Measurements from ENCODE around the gene MYH9.
A peak's percentile ranks its signal among the peaks of the same experiment; 100 is the strongest.
"Not testable (repeated sequence)": the region's sequence is repeated elsewhere in the genome, so short reads cannot be mapped to it uniquely, and the experiment has no call there.

The MYH9 gene

DNA sequence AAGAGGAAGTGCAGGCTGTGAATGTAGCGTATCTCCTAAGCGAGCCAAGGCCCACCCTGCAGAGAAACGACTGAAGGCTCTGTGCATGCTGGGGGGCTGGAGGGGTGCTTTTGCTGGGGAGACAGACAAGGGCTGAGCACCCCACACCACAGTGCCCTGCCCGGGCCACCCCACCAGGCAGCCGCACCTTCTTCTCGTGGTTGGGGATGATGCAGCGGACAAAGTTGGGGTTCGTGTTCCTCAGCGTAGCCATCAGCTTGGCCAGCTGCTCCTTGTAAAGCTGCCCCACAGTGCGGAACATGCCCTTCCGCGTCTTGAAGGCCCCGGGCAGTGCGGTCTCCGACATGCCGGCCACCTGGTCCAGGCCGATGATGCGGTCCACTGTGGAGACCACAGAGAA is 81.5 kb downstream of the MYH9 start:
- DNase-seq = no peak

DNA sequence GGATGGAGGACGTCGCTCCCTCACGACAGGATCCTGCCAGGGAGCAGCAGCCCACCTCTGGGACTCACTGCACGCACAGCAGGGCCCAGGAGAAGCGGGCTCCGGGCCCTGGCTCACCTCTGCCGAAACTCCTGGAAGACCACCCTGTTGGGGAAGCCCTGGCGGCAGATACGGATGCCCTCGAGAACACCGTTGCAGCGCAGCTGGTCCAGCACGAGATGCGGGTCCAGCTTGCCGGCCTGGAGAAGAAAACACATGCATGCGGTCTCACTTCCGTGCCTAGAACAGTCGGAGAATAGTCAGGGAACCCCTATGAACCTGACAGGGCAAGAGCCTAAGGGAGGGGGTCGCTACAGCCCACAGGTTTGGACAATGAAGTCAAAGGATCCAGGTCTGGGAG is 82.0 kb downstream of the MYH9 start:
- no peak for DNase-seq

DNA sequence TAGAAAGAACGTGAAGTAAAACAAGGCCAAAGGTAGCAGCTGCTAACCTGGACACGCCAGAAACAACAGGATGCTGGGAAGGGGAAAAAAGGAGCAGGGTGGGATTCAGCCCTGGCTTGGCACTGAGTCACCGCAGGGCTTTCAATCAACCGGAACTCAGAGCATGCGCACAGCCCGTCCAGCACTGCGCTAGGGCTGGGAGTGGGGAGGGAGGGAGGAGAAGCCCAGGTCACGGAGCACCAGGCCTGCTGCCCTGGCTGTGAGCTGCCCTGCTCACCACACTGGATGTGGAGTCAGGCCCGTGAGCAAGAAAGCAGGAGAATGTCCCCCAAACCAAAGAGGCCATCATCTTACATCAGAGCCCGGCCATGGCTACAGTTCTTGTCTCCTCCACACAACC is 83.3 kb downstream of the MYH9 start:
- no peak for DNase-seq

DNA sequence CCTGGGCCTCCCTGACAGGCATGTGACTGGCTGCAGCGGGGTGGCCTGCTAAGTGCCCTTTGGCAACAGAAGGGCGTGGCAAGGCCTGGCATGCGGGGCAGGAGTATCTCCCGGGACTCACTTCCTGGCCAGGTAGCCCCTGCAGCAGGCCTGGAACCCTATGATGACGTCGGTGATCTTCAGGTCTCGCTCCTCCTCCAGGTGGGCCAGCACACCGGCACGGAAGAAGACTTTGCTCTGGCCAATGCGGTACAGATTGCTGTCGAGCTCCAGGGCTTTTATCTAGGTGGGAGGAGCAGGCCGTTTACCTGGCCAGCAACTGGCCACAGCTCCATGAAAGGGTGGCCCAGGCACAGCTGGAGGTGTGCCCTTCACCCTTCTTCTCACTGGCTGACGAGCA is 83.9 kb downstream of the MYH9 start:
- no peak for DNase-seq

DNA sequence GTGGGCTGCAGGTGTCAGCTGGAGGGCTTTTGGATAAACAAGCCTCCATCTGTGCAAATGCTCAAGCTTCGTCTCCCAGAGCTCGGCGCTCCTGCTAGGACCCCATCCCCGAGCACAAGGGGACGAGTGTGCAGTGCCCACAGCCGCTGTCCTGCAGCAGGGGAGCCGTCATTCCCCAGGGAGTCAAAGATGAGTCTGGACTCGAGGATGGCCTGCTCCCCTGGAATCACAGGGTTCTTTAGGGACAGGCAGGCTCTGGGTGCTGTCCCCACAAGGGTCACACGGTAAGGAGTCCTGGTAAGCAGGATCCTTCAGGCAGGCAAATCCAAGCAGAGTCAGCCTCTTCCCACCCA is 84.7 kb downstream of the MYH9 start:
- no peak for DNase-seq

DNA sequence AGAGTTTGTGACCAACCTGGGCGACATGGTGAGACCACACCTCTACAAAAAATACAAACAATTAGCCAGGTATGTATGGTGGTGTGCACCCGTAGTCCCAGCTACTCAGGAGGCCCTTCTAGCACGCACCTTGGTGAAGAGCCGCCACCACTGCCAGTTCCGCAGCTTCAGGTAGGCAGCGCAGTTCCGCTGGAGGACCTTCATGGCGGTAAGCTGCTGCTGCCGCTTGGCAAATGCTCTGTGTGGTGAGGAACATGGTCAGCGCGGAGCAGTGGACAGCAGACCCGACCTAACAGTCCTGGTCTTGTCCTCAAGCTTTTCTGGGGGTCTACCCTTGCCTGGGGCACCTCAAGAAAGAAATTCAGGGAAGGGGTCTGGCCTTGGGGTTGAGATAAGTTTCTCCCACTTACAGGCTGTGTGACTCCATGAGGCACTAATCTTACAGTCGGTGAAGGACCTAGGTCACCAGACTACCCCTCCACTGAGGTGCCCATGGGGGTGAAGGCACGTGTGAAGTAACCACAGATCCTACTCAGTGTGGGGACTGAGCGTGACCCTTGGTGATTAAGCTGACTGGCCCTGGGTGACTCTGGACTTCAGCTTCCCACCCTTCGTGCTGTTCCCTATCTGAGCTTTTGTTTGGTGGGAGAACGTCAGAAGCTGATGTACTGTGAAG is 85.2 kb downstream of the MYH9 start:
- DNase-seq = no peak

DNA sequence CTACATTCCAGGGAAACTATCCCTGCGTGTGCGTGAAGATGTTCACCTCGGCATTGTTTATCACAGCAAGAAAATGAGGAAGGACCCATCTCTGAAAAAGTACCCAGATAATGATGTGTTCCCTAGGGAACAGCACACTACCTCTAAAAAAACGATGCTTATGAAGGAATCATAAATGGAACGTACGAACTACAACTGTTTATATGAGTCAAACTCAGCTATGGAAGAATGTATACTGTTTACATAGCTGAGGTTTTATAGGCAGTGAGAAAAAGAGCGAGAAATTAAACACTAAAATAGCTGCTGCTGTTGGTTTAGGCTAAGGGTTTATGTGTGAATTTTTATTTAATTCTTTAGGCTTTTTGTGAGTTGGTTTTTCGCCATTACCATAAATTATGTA is 85.9 kb downstream of the MYH9 start:
- DNase-seq = no peak

DNA sequence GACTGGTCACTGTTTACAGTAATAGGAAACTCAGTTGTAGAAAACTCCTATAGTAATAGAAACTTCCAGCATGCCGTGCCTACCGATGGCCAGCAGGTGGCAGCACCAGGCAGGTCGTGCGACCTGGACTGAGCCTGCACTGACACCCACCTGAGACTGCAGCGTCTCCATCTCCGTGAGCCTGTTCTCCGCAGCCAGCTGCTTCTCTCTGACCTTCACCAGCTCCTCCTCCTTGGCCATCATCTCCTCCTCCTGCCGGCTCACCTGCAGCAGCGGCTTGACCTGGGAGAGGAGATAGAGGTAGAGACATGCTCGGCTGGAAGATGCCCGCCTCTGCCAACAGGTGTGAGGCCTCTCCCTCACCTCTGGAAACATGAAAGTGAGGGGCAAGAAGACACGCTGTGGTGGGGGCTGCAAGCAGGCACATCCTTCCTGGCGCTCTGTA is 86.4 kb downstream of the MYH9 start:
- DNase-seq = peak; percentile 78

DNA sequence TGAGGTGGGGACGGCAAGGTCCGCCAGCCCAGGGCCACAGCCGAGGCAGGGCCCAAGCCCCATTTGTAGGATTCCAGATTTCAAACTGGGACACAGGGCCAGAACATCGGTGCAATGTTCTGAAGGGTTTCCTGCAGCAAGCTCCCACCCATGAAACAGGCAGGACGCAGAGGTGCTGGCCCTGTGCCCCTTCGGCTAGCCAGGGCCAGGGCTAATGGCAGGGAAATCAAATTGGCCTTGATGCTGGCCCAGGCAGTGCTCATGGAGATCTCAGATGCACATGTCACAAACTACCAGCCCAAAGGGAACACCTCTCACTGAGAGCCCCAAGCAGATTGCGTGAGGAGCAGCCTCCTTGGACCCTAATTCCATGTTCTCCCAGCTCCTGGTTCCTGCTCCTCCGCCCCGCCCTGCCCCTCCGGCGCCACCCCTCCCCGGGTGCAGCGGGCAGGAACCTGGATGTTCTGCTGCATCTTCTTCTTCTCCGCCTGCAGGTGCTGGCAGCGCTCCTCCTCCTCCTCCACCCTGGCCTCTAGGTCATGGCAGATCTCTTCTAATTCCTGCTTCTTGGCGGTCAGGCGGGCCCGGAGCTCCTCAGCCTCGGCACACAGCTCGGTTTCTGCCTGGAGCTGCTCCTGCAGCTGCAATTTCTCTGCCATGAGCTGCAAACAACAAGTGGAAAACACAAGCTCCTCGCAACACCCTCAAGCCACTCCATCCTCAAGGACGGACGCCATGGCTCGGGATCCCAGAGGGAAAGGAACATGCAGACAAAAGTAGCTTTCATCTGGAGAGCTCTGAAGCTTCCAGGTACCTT is 87.2 kb downstream of the MYH9 start:
- no peak for DNase-seq

DNA sequence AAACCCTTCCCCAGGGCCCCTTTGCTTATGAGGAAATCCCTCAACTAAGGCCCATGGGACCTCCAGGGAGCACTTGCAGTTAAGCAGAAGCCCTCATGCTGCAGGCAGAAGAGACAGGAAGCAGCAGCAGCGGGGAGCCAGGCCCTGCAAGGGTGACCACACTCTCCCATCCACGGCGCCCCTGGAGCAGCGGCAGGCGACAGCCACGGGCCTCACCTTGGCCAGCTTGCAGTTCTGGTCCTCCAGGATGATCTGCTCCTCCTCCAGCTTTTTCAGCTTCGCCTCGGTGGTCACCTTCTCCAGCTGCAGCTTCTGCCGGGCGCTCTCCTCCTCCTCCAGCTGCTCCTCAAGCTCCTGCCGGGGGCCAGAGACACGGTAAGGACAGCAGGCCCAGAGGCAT is 87.9 kb downstream of the MYH9 start:
- DNase-seq = no peak

DNA sequence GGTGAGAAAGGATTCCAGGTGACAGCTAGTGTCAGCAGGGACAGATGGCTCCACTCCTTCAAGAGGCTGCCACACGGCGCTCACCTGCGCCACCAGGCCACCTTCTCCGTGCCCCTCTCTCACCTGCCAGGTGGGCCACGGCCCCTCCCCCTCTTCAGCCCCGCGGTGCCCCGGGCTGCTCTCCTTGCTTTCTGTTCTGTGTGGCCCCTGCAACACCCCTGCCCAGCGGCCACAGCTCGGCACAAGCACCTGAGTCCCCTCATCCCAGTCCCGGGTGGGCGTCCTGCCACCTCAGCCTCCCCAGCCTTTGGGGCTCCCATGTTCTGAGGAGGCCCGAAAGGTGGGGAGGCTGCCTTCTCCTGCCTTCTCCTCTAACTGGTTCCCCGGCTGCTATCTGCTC is 88.5 kb downstream of the MYH9 start:
- DNase-seq = no peak

DNA sequence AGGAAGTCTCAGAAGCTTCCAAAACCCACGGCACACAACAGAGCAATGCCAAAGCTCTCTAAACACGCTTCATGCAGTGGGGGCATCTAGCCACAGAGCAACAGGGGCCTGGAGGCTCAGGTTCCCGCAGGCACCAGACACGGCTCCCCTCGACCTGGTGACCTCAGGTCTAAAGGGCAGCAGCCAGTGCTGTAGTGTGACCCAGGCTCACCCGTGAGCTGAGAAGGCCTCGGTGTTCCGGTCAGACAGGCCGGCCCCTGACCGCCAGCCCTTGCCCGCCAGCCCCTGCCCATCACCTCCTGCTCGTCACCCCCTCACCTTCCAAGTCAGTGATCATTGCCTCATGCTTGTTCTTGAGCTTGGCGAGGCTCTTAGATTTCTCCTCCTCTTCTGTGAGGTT is 89.2 kb downstream of the MYH9 start:
- no peak for DNase-seq

DNA sequence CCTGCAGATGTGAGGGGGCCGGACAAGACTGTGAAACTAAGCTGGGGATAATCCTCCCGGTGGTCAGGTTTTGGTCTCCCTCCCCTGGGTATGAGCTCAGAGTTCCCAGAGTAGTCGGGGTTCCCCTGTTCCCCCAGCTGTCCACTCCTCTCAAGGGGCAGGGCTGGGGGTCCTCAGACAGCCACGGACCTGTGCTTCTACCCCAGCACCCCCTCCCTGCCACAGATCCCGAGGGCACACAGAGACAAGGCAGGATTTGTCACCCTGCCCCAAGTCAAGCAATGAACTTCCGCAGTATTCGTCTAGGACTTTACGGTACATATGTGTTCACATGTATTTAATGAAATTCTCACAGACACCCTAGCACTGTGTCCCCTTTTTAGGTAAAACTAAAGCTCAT is 89.6 kb downstream of the MYH9 start:
- no peak for DNase-seq

DNA sequence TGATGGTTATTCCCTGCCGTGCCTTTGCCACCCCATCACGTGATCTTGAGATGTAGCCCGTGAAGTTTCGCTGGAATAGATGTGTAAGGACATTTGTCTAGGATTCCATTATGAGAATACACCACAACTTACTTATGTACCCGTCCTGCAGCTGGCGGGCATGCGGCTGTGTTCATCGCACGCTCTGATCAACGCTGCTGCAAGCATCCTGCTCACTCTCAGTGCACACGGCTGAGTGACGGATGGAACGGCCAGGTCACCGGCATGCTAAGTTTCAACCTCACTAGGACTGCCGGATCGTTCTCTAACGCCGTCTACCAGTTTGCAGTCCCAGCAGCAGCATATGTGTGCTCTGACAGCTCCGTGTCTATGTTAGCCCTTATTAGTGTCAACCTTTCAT is 90.2 kb downstream of the MYH9 start:
- no peak for DNase-seq

DNA sequence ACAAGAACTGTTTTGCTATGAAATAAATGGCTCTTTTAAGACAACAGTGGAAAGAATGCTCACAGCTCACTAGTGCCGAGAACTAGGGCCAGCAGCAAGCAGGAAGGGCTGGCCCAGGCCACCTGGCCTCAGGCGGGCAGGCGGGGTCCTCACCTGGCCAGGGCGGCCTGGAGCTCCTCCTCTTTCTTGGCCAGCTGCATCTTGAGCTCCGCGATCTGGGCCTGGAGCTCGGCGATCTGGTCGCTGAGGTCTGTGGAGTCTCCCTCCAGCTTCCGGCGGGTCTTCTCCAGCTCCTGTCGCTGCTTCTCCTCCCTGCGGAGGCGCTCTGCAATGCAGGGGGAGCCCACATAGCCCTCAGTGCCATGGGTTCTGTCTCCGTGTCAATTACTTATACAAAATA is 91.1 kb downstream of the MYH9 start:
- no peak for DNase-seq

DNA sequence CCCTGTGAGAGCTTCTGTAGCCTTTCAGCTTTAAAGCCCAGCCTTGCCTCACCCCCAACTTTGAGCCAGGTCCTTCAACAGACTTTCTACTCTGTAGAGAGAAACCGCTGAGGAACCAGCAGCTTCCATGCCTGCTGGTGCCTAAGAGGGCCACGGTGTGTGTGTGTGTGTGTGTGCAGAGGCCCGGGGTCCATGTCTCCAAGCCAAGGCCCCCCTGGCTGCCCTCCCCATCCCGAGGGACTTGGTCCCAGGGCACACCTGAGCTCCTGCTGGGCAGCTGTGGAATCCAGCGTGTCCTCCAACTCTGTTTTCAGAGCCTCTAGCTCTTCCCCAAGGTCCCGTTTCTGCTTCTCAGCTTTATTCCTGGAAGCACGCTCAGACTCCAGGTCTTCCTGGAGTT is 92.5 kb downstream of the MYH9 start:
- DNase-seq = no peak

DNA sequence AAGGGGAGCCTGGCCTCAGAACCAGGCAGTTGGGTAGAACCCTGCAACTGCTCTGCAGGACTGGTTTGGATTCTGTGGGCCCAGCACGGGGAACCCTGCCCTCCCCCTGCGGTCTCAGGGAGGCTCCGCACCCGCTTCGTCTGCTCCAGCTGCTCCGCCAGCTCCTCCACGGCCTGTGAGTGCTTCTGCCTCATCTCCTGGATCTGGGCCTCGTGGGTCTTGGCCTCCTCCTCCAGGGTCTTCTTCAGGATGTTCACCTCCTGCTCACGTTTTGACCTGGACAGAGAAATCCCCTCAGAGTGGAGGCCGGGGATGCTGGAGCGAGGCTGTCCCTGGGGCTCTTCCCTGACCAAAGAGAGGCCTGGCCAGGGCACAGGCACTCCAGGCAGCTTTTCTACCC is 93.0 kb downstream of the MYH9 start:
- no peak for DNase-seq

DNA sequence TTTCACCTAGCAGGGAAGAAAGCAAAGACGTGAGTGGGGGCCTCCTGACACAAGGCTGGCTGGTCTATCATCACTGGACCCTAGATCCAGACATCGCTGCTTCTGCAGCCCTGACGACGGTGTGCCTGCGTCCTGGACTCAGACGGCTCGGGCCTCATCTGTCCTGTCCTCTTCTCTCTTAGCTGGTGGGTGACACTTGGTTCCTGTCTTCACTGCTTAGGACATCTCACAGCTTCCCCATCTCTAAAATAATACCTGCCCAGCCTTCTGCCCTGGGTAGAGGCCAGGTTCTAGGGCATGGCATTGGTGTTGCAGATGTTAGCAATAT is 93.5 kb downstream of the MYH9 start:
- no peak for DNase-seq

DNA sequence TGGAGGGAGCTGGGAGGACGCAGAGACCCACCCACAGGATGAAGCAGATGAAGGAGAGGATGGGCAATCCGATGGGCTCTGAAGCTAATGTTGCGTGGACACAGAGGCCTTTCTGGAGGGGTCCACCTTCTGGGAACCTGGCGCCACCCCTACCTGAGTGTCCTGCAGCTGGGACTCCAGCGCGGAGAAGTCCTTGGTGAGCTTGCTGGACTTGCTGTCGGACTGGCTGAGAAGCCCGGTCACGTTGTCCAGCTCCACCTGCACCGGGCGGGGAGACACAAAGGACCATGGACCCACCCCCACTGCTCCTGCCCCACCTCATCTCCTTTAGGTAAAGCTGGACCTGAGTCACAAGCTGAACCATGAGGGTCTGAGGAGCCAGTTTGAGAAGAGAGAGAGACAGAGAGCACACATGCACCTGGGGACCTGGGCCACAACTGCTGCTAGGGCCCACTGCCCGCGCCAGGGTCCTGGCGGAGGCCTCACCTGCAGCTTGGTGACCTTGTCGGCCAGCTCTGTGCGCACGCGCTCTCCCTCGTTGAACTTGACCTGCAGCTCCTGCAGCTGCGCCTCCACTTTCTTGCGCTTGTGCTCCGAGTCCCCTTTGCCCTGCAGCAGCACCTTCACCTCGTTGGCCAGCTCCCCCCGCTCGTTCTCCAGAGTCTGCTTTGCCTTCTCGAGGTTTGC is 94.0 kb downstream of the MYH9 start:
- DNase-seq = no peak

DNA sequence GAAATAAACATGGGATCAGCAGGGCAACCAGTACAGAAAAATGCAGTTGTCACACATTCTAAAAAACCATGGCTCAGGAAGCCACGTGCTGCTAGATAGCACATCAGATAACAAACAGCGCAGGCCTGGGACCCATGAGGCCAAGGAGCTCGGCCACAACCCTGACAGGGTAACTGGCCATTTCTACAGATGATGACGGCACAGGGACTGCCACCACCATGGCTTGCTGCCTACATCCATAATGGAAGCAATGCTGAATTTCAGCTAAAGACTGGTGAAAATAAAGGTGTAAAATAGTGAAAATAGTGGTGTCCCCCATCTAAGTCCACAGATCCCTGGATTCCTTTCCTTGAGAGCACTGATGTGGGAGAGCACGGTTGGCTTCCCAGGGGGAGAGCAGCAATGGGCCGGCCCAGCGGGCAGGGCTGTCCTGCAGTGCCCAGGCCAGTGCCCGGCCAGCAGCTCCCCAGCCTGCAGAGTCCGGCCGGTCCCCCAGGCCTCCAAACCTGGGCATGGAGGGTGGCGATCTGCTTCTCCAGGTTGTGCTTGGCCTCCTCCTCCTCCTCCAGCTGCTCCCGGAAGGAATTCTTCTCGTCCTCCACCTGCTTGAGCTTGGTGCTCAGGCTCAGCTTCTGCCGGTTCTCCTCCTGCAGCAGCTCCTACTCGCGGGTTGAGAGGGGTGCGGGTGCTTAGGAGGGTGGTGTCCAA is 94.8 kb downstream of the MYH9 start:
- no peak for DNase-seq

DNA sequence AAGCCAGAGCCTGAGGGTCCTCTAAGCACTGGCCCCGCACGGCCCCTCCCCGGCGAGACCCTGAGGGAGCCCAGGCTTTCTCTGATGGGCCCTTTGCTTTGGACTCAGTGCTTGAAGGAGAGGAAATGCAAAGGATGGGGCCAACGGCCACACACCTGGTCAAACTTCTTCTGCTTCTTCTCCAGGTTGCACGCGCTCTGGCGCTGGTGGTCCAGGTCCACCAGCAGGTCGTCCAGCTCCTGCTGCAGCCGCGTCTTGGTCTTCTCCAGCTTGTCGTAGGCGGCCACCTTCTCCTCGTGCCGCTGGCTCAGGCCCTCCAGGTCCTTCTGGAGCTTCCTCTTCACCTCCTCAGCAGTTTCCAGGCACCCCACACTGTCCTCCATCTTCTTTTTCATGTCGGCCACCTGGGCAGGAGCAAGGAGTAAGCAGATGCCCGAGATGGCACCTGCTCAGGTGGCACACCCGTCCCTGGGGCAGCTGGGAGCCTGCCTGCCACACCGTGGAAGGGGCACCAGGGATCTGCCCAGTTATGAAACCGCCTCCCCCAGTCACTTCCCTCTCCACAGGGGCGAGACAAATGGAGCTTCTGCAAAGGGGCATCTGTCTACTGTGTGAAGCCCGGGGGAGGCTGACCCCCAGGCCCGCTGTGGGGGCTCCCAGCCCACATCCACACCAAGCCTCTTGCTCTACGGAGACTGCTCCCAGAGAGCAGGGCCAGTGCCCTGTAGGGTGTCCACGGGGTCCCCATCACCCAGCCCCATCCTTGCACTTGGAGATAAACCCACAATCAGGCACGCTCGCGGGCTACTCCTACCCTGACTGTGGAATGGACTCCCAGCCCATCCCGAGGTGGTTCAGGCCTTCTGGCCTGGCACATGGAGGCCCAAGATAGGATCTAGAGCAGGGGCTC is 95.7 kb downstream of the MYH9 start:
- DNase-seq = no peak

DNA sequence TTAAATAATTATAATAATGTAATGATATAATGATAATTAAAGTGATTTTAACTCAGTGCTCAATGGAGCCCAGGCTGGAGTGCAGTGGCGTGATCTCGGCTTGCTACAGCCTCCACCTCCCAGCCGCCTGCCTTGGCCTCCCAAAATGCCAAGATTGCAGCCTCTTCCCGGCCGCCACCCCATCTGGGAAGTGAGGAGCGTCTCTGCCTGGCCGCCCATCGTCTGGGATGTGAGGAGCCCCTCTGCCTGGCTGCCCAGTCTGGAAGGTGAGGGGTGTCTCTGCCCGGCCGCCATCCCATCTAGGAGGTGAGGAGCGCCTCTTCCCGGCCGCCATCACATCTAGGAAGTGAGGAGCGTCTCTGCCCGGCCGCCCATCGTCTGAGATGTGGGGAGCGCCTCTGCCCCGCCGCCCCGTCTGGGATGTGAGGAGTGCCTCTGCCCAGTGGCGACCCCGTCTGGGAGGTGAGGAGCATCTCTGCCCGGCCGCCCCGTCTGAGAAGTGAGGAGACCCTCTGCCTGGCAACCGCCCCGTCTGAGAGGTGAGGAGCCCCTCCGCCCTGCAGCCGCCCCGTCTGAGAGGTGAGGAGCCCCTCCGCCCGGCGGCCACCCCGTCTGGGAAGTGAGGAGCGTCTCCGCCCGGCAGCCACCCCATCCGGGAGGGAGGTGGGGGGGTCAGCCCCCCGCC is 97.2 kb downstream of the MYH9 start:
- not testable (repeated sequence) for DNase-seq

Measured in CD4-positive, alpha-beta T cell treated with Interleukin-4 for 4 hours (primary cell).